8988T (cell line): ENCODE measurements around the gene SMPD3.

ENCODE experiments used
- DNase-seq: peaks from one replicate; pipeline ENCODE4 v3.0.0; 2011

The SMPD3 gene

GRCh38 chr16:68432701-68433100 lies 15.6 kb downstream of the SMPD3 start:
- no peak for DNase-seq

GRCh38 chr16:68429076-68429854 lies 19.0 kb downstream of the SMPD3 start:
- DNase-seq: no peak

GRCh38 chr16:68427649-68428303 lies 20.5 kb downstream of the SMPD3 start:
- no peak for DNase-seq

GRCh38 chr16:68426347-68426652 lies 22.0 kb downstream of the SMPD3 start:
- DNase-seq: no peak

- DNase-seq: no peak
These were observed 22.6 kb downstream of the SMPD3 start for GRCh38 chr16:68425498-68426346.

GRCh38 chr16:68423771-68424170 lies 24.5 kb downstream of the SMPD3 start:
- DNase-seq: no peak

- no peak for DNase-seq
These were observed 25.8 kb downstream of the SMPD3 start for GRCh38 chr16:68422396-68422960.

GRCh38 chr16:68421076-68421475 lies 27.2 kb downstream of the SMPD3 start:
- no peak for DNase-seq

GRCh38 chr16:68420366-68420942 lies 27.9 kb downstream of the SMPD3 start:
- DNase-seq: no peak

GRCh38 chr16:68417711-68418301 lies 30.5 kb downstream of the SMPD3 start:
- DNase-seq: no peak

GRCh38 chr16:68416057-68417046 lies 32.0 kb downstream of the SMPD3 start:
- no peak for DNase-seq

GRCh38 chr16:68414581-68414980 lies 33.7 kb downstream of the SMPD3 start:
- no peak for DNase-seq

- DNase-seq: no peak
These were observed 36.2 kb downstream of the SMPD3 start for GRCh38 chr16:68412061-68412460.

- DNase-seq: no peak
These were observed 37.2 kb downstream of the SMPD3 start for GRCh38 chr16:68411086-68411485.

- no peak for DNase-seq
These were observed 39.3 kb downstream of the SMPD3 start for GRCh38 chr16:68408967-68409366.

GRCh38 chr16:68408428-68408827 lies 39.9 kb downstream of the SMPD3 start:
- DNase-seq: no peak

- no peak for DNase-seq
These were observed 41.7 kb downstream of the SMPD3 start for GRCh38 chr16:68406458-68407152.

- no peak for DNase-seq
These were observed 43.5 kb downstream of the SMPD3 start for GRCh38 chr16:68404736-68405345.

- DNase-seq: no peak
These were observed 44.6 kb downstream of the SMPD3 start for GRCh38 chr16:68403704-68404103.

GRCh38 chr16:68403177-68403576 lies 45.1 kb downstream of the SMPD3 start:
- no peak for DNase-seq

- DNase-seq: no peak
These were observed 45.6 kb downstream of the SMPD3 start for GRCh38 chr16:68402748-68403040.
